GM19035 (cell line): ENCODE results near the gene MAPK10.
"Not testable (repeated sequence)": the region's sequence is repeated elsewhere in the genome, so short reads cannot be mapped to it uniquely, and the experiment has no call there.

Source experiments
- ATAC-seq: cut with Tn5 transposase; IDR thresholded peaks from one replicate; pipeline ENCODE4 v1.9.1; 2021; ENCODE audit not compliant: unreplicated experiment

The MAPK10 gene

DNA sequence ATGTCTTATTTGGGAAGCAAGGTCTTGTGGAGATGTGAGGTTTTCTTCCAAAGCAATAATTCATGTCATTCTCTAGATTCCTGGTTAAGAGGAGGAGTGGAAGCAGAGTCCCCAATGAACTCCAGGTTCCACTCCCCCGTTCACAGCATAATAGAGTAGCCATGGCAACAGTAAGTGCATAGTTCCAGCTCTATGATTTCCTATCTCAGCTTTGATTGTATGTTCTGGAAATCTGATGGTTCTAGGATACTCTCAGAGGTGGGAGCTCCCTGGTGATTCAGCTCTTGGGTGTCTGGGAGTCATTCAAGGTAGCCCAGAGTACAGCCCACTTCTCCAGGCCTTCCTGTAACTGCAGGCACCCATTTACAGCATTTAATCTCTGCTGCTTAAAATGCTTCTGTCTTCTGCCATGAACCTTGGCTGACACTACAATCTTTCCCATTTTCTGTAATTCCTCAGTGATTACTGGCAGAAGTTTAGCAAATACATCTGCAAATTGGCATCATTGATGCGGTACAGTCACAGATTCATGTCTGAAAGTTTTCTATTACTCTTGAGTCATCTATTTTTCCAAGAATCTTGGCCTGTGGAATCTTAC is 242.0 kb downstream of the MAPK10 start:
- ATAC-seq: no peak

DNA sequence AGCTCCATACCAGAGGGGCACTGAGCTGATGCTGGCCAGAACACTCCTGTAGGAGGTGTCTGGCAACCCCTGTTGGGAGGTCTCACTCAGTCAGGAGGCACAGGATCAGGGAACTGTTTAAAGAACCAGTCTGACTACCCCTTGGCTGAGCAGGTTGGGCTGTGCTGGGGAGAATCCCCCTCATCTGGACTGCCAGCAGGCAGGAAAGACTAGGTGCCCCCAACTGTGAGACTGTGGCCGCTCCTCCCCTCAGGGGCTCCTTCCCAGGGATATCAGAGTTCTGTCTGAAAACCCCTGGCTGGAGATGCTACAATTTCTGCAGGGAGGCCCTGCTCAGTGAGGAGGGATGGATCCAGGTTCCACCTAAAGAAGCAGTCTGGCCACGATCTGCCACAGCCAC is 245.3 kb downstream of the MAPK10 start:
- ATAC-seq: no peak

DNA sequence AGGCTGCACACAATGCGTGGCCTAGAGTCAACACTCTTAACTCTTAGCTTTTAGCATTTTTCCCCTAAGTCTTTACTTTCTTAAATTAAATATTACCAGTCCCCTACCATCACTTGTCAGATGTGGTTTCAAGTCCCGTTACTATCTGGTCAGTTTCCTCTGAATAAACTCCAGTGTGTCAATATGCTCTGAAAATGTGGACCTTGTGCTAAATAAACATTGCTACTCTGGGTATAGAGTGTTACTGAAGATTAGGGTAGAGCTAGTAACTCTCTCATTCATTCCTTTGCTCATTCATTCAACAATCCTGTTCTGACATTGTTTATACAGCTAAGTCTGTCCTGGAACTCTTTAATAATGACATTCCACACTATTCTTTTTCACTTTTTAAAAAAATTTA is 251.0 kb downstream of the MAPK10 start:
- no peak for ATAC-seq

DNA sequence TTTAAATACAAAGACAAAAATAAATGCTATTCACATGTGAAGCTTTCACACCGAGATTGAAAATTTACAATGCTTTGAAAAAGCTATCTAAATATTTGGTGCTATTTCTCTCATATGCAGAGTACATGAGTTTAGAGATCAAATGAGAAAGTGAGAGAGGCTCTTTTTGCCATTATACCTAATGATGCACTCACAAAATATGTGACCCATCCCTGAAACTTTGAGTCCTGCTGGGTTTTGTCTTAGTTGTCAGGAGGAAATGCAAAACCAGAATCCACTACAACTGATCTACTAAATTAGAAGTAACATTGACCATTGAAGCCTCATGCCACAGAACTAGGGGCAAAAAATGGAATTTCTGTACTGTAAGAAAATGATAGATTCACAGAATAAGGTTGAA is 251.7 kb downstream of the MAPK10 start:
- no peak for ATAC-seq

DNA sequence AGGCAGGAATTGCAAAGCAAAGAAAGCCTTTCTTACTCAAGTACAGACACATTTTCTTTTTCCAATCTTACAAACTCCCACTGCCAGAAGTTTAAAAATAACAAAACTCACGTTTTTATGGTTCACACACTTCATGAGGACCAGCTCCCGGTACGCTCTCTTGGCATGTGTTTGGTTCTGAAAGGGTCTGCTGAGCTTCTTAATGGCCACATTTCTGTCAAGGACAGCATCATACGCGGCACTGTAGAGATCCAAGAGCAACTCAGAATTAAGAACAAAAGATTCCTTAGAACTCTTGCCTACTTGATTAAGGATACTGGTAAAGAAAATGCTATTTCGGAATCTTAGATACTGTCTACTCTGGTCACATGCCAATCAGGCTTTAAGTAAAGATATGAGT is 252.7 kb downstream of the MAPK10 start:
- ATAC-seq: no peak

DNA sequence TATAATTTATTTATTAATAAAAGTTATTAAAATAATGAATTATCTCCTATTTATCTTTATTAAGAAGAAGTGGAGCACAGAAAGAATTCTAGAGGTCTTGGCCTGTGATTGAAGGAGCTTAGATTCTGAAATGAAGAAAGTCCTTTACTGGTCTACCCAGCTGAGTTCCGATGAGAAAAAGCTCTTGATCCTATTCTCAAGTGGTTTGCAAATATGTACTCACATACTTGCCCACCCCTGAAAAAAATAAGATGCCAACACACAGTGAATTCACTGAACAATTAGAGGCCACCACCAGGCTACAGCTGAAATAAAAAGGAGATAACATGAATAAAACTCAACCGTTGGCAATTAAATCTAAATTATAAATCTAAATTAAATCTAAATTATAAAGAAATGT is 253.4 kb downstream of the MAPK10 start:
- ATAC-seq: no peak

DNA sequence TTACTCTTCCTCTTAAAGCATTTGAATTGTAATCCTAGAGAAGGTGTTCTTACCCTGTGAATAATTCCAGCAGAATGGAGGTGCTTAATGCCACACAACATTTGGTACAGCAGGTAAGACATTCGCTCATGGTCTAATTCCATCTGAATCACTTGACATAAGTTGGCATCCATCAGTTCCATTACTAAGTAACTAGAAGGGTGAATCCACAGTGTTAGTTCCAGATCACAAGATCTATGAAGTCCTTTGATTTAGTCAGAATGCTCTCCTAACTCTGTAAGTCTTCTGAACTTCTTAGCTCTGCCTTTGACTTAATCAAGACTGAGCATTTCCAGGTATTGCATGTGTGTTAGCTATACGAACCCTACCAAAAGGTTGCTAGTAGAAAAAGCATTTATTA is 258.0 kb downstream of the MAPK10 start:
- no peak for ATAC-seq

DNA sequence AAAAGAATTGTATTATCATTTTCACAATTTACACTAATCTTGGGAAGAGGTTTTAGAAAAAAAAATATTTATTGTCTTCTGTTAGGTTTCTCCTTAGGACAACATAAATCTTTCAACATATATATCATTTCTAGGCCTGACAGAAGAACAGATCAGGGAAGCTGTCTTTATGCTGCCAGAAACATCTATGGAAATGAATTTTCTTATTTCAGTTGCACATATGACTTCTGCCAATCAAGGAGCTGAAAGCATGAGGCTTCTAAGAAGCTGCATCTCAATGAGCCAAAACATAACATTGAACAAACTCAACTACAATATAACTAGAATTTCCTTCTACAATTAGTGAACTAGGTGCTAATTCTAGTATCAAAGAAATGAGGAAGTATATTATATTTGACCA is 258.4 kb downstream of the MAPK10 start:
- no peak for ATAC-seq

DNA sequence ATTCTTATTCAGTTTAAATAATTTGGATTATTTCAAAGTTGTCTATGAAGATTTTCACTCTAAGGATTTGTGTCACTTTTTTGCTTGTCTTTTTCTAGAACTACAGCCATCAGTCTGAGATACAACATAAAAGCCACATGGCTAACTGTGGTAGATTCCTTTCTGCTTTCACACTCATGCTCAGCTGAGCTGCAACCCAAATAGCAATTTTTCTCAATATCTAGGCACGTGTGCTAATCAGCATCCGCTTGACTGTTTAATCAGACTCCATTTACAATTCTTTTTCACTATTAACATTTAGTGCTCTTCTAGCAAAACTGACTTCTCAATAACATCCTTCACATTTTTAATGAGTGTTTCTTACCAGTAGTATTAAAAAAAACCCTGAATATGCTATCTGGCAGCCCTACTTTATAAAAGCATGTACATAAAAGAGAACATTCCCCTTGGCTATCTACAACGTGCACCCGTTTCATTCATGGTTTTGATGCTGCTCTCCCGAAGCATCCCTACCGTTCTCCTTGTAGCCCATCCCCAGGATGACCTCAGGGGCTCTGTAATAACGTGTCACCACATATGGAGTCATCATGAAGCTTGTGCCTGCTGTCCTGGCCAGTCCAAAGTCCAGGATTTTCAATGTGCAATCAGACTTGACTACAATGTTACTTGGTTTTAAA is 259.2 kb downstream of the MAPK10 start:
- ATAC-seq: no peak

DNA sequence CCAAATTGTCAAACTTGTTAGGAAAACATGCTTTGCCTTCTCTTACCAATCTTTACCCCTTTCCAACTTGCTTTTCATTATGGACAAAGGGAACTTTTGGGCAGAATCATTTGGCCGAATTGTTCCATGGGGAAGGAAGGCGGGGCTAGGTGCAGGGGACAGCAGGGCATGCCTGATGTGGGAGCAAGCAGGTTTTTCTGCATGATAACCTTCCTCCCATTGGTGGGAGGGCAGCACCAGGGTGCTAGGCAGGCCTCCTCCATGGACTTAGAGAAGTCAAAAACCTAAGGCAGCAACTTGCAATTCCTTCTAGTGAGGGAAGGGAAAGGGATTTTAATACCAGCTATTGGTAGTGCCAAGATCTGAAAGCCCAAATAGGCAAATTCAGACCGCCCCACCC is 260.5 kb downstream of the MAPK10 start:
- ATAC-seq: no peak

DNA sequence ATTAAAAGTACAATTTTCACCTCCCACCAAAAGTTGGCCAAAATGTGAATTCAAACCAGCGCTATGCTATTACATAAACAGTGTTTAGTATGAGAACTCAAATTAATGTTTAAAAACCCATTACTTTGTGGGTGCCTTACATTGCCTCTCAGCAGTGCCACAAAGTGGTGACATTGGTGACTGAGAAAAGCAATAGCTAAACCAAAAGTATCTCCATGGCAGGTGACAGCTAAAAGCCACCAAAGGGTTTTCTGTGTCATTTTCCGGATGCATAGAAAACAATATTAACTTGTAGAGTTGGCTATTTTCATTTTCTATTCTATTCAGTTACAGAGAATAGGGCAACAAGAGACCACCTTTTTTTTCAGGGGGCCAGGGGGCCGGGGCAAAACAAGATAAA is 261.2 kb downstream of the MAPK10 start:
- no peak for ATAC-seq

DNA sequence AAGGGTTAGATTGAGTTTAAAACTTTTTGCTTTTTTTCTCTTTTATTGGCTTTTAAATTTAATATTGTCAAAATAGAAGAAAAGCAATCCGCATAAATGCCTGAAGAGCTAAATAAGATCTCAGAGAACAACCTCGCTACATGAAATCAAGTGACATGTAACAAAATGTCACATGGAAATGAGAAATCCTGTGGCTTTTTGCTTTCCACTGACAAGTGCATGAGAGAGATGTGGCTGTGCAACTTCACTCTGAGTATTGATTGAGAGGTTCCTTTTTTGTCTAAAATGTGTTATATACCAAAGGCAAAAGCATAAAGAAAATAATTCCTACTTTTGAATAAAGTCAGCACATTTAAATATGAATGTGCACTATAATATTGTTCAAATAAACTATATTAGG is 263.5 kb downstream of the MAPK10 start:
- no peak for ATAC-seq

DNA sequence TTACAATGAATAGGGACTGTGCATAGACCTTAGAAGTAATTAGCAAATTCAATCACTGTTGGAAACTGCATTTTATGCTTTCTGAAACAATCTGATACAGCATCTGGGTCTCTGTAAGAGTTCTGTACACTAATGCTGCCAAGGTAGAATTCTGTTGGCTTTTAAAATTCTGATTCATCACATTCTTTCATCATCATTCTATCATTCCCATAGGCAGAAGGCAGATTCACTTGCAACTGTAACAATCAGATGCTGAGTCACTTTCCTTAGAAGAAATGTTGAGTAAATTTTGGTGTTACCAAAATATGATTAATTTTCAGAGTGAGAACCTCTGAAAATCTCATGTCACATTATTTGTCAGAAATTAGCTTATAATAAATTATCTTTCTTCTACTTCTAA is 267.2 kb downstream of the MAPK10 start:
- ATAC-seq: no peak

DNA sequence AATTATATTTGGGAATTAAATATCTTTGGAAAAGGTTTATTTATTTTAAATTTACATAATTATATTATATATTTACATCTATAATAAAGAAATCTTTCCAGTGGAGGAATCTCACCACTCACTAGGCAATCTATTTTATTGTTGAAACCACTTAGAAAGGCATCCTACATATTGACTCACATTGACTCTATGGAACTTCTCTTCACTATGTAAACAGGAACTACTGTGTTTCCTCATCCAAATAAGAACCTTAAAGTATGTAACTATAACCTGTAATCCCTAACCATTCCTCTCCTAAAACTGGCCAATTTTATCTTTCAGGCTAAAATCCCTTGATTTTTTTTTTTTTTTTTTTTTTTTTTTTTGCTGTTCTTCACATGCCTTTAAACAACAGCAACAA is 268.7 kb downstream of the MAPK10 start:
- no peak for ATAC-seq

DNA sequence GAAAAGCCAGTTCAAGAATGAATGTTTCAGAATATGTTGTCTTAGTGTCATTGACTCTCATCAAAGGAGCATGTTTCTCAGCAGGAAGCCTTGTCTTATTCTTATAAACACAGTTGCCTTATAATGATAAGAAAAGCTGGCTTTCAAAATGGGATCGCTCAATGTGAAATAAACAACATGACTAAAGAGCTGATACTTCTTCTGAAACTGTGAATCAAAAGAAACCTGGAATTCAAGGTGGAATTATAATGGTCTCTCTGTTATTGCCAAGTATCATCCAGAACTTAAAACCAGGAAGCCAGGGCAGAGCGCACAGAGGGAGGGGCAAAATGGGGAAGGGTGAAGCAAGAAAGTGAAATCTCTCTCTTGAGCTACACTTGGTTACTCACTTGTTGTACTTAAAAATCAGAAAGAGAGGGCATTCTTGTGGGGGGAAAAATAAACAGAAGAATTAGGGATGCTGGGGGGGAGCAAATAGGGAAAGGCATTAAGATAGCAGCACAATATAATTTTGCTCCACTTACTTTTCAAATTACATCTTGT is 270.0 kb downstream of the MAPK10 start:
- no peak for ATAC-seq

DNA sequence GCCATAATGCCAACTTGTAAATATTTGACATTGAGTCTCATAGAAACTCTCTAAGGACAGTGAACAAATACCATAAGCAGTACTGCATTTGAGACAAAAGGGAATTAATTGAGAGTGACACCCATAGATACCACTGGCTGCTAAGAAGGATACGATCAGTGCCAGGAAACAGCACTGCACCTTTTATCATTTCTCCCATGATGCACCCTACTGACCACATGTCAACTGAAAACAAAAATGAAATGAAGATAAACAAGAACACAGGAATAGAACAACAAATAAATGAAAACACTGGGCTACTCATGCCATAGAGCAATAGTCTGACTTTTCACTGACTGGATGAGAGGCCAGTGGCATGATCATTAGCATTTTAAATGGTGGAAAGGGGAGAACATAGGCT is 270.8 kb downstream of the MAPK10 start:
- ATAC-seq: no peak

DNA sequence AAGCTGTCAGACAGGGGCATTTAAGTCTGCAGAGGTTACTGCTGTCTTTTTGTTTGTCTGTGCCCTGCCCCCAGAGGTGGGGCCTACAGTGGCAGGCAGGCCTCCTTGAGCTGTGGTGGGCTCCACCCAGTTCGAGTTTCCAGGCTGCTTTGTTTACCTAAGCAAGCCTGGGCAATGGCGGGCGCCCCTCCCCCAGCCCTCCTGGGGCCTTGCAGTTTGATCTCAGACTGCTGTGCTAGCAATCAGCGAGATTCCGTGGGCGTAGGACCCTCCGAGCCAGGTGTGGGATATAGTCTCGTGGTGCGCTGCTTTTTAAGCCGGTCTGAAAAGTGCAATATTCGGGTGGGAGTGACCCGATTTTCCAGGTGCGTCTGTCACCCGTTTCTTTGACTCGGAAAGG is 284.1 kb downstream of the MAPK10 start:
- ATAC-seq: not testable (repeated sequence)

DNA sequence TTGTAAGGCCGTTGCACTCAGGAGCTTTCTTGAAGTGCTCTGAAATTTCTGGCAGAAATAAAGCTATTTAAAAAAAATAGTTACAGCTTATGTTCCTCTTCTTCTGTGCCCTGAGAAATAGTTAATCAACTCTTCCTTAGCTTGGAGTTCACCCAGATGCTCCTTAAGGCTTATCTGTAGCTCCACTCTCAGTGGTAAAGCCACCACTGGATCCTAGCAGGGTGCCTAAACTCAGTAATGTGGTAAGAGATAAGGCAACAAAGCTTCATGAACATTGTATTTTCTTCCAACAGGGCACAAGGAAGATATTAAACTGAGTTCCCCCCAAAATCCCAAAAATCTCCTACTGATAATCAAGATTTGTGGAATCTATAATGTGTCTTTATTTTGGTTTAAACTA is 299.5 kb downstream of the MAPK10 start:
- no peak for ATAC-seq

DNA sequence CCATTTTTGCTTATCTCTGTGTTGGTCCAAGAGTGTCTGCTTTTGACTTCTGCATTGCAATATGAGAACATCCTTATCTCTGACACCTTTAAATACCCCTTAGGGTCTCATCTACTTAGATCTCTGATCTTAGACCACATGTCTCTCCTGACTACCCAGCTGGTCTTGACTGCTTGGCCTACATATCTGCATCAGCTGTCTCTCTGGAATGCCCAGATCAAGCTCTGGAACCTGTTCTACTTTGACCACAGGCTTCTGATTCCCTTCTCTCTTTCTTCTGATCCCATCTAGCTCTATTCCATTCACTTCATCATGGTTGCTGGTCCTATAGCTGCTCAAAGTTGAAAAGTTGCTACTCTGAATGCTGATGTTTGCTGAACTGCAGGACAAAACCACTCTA is 301.2 kb downstream of the MAPK10 start:
- no peak for ATAC-seq

DNA sequence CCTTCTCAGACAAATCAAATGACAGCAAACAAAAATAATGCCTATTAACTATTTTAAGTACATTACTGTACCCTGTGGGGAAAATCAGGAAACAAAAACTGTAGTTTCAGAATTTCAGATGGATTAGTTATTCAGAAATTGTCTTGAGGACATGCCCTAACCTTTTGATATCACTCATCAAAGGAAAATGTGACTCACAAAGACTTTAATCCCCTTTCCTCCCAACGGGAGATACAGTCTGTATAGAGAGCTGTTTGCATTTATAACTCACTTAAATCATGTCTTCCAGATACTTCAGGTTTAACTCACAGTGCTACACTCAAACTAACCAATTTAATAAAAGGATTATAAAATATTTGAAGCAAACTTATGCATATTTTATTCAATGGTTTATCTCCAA is 304.0 kb downstream of the MAPK10 start:
- ATAC-seq: no peak

DNA sequence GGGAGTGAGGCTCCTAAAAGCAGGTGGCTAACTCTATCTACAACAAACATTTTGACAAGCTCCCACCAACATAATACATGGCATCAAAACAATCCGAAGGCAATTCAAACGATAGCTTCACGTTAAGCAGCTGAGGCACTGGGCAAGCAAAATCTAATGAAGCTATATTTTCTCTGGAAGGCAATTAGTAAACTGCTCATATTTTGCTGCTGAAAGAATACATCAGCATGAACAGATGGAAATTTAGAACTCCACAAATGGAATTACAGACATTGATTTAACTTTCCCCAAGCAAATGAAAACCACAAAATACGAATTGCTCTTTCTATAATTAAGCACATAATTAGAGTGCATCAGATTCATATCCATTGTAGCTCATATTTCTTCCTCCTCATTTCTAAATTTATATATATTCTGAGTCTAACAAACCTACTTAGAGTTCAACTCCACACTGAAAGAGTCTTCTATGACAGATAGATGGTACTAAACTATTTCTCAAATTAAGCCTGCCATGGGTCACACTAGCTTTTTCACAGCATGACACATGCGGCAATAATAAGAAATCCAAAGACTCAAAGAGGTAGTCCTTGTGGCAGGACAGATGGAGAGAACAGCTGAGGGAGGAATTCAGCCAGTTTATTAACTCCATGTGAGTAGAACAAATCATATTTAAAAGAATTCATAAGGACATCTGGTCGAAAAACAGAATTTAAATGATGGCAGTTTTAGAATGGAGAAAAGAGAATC is 305.4 kb downstream of the MAPK10 start:
- ATAC-seq: no peak

DNA sequence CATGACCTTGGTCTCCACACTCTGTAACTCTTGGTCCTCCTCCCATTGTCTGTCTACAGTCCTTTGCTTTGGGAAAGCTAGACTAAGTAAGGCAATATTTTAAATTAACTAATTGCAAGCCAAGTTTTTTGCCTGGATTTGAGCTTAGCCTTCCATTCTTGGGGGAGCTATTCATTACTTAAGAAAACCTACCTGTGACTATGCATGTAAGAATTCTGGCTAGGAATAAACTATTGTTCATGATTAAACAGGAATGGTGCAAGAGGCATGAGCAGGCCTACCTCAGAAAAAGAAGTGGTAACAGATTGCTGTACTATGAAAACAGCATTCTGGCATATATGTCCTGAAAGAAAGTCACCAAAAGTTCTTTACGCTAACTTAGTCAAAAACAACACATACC is 309.4 kb downstream of the MAPK10 start:
- no peak for ATAC-seq
